ENCODE results near the gene PLOD3.

- TF ChIP-seq CTCF (IDR thresholded peaks at IDR 0.05; ENCODE audit: low read depth, low read length) (no peak), MAX (IDR thresholded peaks at IDR 0.05; ENCODE audit: low read depth, low read length) (no peak), POLR2A (IDR thresholded peaks at IDR 0.05; ENCODE audit: extremely low read depth, insufficient read length) (no peak), MYC (IDR thresholded peaks at IDR 0.05; ENCODE audit: low read depth, low read length) (no peak)
Observed at GRCh38 chr7:101168412-101169049, 48.9 kb downstream of the PLOD3 start.
